IMR-90 (cell line): ENCODE measurements around the gene MOCS1. TPM values are rescaled to one million over a fixed set of nuclear protein-coding genes. Genes with fewer than 3 reads are reported as not detected.

ENCODE experiments used
- ATAC-seq: fragments of 200-7000 bp; cut with Tn5 transposase; 2 replicates; pipeline ENCODE4 v1.9.1; 2020; ENCODE audit warnings: low read depth, mild to moderate bottlenecking, moderate library complexity
- BruUV-seq: library from RNA; stranded (reverse); fragments of 400-500 nt; replicated peaks from 2 replicates; lab custom pipeline; 2021; lab: Mats Ljungman, UMichigan
- CTCF ChIA-PET: fragments of 300-600 bp; formaldehyde crosslinking; extraction: SDS; loops from one replicate; lab custom pipeline; 2021; ENCODE audit warnings: antibody characterized with exemption; lab: Yijun Ruan, JAX
- POLR2A ChIA-PET: fragments of 300-600 bp; sonication (Branson Sonifier 250); formaldehyde crosslinking; loops from one replicate; lab custom pipeline; 2022; ENCODE audit warnings: antibody characterized with exemption; ENCODE audit not compliant: unreplicated experiment; lab: Charles Lee
- DNase-seq: peaks from one replicate; pipeline ENCODE4 v3.0.0; 2013
- H2AFZ ChIP-seq: replicated peaks from 2 replicates; pipeline ENCODE3; 2013; ENCODE audit warnings: low read length, mild to moderate bottlenecking; ENCODE audit not compliant: poor library complexity
- H2AK5ac ChIP-seq: 2 replicates; pipeline ENCODE4 v1.6.1; 2013; ENCODE audit warnings: low read depth, low read length, inconsistent platforms
- H2AK9ac ChIP-seq: replicated peaks from 2 replicates; pipeline ENCODE3; 2013; ENCODE audit warnings: mild to moderate bottlenecking, low read depth, low read length, moderate library complexity; ENCODE audit not compliant: poor library complexity
- H2BK120ac ChIP-seq: 2 replicates; pipeline ENCODE4 v1.6.1; 2013; ENCODE audit warnings: low read depth, low read length, inconsistent platforms
- H2BK15ac ChIP-seq: 3 replicates; pipeline ENCODE4 v1.6.1; 2013; ENCODE audit warnings: low read depth, low read length, inconsistent platforms
- H2BK20ac ChIP-seq: 2 replicates; pipeline ENCODE4 v1.6.1; 2013; ENCODE audit warnings: low read depth, mild to moderate bottlenecking, inconsistent platforms, low read length, moderate library complexity
- H2BK5ac ChIP-seq: 2 replicates; pipeline ENCODE4 v1.6.1; 2013; ENCODE audit warnings: mild to moderate bottlenecking, low read depth, low read length, inconsistent platforms; ENCODE audit not compliant: poor library complexity, severe bottlenecking
- H3K14ac ChIP-seq: replicated peaks from 2 replicates; pipeline ENCODE4 v1.6.1; 2013; ENCODE audit warnings: low read depth, low read length, inconsistent platforms
- H3K18ac ChIP-seq: 2 replicates; pipeline ENCODE4 v1.6.1; 2013; ENCODE audit warnings: low read depth, low read length, control low read depth
- H3K23ac ChIP-seq: 2 replicates; pipeline ENCODE4 v1.6.1; 2013; ENCODE audit warnings: low read depth, low read length, inconsistent platforms
- H3K27ac ChIP-seq: 2 replicates; pipeline ENCODE4 v1.5.1; 2013; ENCODE audit warnings: mild to moderate bottlenecking, control low read depth, low read length; ENCODE audit not compliant: insufficient read depth
- H3K27me3 ChIP-seq: 2 replicates; pipeline ENCODE4 v1.6.1; 2013; ENCODE audit warnings: low read length; ENCODE audit not compliant: control insufficient read depth, insufficient read depth
- H3K36me3 ChIP-seq: 2 replicates; pipeline ENCODE4 v1.6.1; 2013; ENCODE audit warnings: low read length, mixed read lengths; ENCODE audit not compliant: control insufficient read depth, insufficient read depth
- H3K4ac ChIP-seq: 2 replicates; pipeline ENCODE4 v1.6.1; 2013; ENCODE audit warnings: low read depth, low read length, inconsistent platforms
- H3K4me1 ChIP-seq: 2 replicates; pipeline ENCODE4 v1.6.1; 2013; ENCODE audit warnings: low read length, mixed read lengths; ENCODE audit not compliant: control insufficient read depth, insufficient read depth
- H3K4me2 ChIP-seq: 2 replicates; pipeline ENCODE4 v1.6.1; 2013; ENCODE audit warnings: low read depth, mild to moderate bottlenecking, control low read depth, low read length, moderate library complexity
- H3K4me3 ChIP-seq: 2 replicates; pipeline ENCODE4 v1.5.1; 2013; ENCODE audit warnings: low read depth, mild to moderate bottlenecking, control low read depth, low read length, moderate library complexity; ENCODE audit not compliant: insufficient read depth
- H3K56ac ChIP-seq: 2 replicates; pipeline ENCODE4 v1.6.1; 2013; ENCODE audit warnings: low read length, inconsistent platforms; ENCODE audit not compliant: insufficient read depth; ENCODE audit errors: extremely low read depth
- H3K79me1 ChIP-seq, 2 experiments: 2 replicates each; pipeline ENCODE4 v1.6.1; 2013; ENCODE audit warnings: low read length in 2 of 2, inconsistent platforms in 1 of 2, low read depth in 1 of 2
- H3K9ac ChIP-seq: 2 replicates; pipeline ENCODE4 v1.6.1; 2013; ENCODE audit warnings: low read depth, low read length, control low read depth
- H3K9me1 ChIP-seq: 2 replicates; pipeline ENCODE4 v1.6.1; 2013; ENCODE audit warnings: low read length, inconsistent platforms; ENCODE audit not compliant: insufficient read depth
- H3K9me3 ChIP-seq: 2 replicates; pipeline ENCODE4 v1.6.1; 2013; ENCODE audit warnings: low read length; ENCODE audit not compliant: control insufficient read depth, insufficient read depth
- H4K20me1 ChIP-seq: 2 replicates; pipeline ENCODE4 v1.6.1; 2013; ENCODE audit warnings: low read length, inconsistent platforms; ENCODE audit not compliant: insufficient read depth
- H4K5ac ChIP-seq: 2 replicates; pipeline ENCODE4 v1.6.1; 2013; ENCODE audit warnings: mild to moderate bottlenecking, low read depth, low read length, control low read depth
- H4K8ac ChIP-seq, 2 experiments: 2 replicates each; pipeline ENCODE4 v1.6.1; 2013; ENCODE audit warnings: low read depth in 2 of 2, low read length in 2 of 2, control low read depth in 1 of 2, inconsistent platforms in 1 of 2
- H4K91ac ChIP-seq: 2 replicates; pipeline ENCODE4 v1.6.1; 2013; ENCODE audit warnings: low read depth, low read length, inconsistent platforms; ENCODE audit not compliant: insufficient read depth
- CEBPB ChIP-seq: IDR thresholded peaks from 2 replicates; pipeline ENCODE4 v1.6.1; 2012; ENCODE audit warnings: low read depth, low read length, improper control_type of control experiment
- CHD1 ChIP-seq: IDR thresholded peaks from 2 replicates; pipeline ENCODE4 v1.6.1; 2012; ENCODE audit warnings: low read depth, low read length, improper control_type of control experiment
- FOS ChIP-seq: fragments of 150-350 bp; IDR thresholded peaks from 2 replicates; pipeline ENCODE4 v1.6.1; 2016; ENCODE audit warnings: low read depth, low read length
- MAFK ChIP-seq: IDR thresholded peaks from 2 replicates; pipeline ENCODE4 v1.6.1; 2012; ENCODE audit warnings: low read depth, low read length, improper control_type of control experiment
- MAZ ChIP-seq: IDR thresholded peaks from 2 replicates; pipeline ENCODE4 v1.6.1; 2012; ENCODE audit warnings: low read depth, mild to moderate bottlenecking, low read length, improper control_type of control experiment, moderate library complexity, borderline replicate concordance
- NFE2L2 ChIP-seq: fragments of 150-350 bp; IDR thresholded peaks from 2 replicates; pipeline ENCODE4 v1.6.1; 2016; ENCODE audit warnings: low read depth, mild to moderate bottlenecking, low read length
- POLR2A ChIP-seq: IDR thresholded peaks from 2 replicates; pipeline ENCODE4 v1.6.1; 2012; ENCODE audit warnings: mild to moderate bottlenecking, low read depth, low read length
- RAD21 ChIP-seq: IDR thresholded peaks from 2 replicates; pipeline ENCODE4 v1.6.1; 2012; ENCODE audit warnings: low read length, improper control_type of control experiment
- RCOR1 ChIP-seq: IDR thresholded peaks from 2 replicates; pipeline ENCODE4 v1.6.1; 2012; ENCODE audit warnings: mild to moderate bottlenecking, low read length, improper control_type of control experiment; ENCODE audit not compliant: insufficient replicate concordance
- WGBS, 2 experiments: methylation state at CpG; one replicate each; pipeline versions ENCODE4 v1.1.5 to v1.1.7; 2013; ENCODE audit warnings: missing lambda C conversion rate in 2 of 2; ENCODE audit not compliant: insufficient read length in 1 of 2; ENCODE audit errors: extremely low coverage in 2 of 2; 5-methylcytosine and 5-hydroxymethylcytosine counted together
- dilution Hi-C: fragments of 300-500 bp; cut with HindIII; formaldehyde crosslinking; loops from one replicate; pipeline ENCODE4 v1.14.3; 2018; ENCODE audit warnings: low sequenced_read_pairs; ENCODE audit not compliant: unreplicated experiment
- in situ Hi-C: fragments of 300-500 bp; cut with MboI; formaldehyde crosslinking; loops from 3 replicates; pipeline ENCODE4 v1.14.3; 2019; ENCODE audit warnings: low sequenced_read_pairs, inconsistent platforms, mixed read lengths
- intact Hi-C: fragments of 100-400 bp; cut with micrococcal nuclease; formaldehyde crosslinking; loops from 2 replicates; pipeline ENCODE4 v1.10.0; 2022
- polyA plus RNA-seq, 3 experiments: library from polyadenylated mRNA; depleted of rRNA; stranded (reverse); fragments of >200 nt; gene quantifications; 2 replicates each; pipeline ENCODE4 v1.2.3, GENCODE V29; 2012; ENCODE audit warnings: low replicate concordance in 1 of 3
- total RNA-seq: library from RNA; depleted of rRNA; stranded (reverse); fragments of >200 nt; gene quantifications from 2 replicates; pipeline ENCODE4 v1.2.3, GENCODE V29; 2012
- TF ChIP-seq, protein P1 (sequence below): fragments of 150-350 bp; IDR thresholded peaks from 2 replicates; pipeline ENCODE4 v1.6.1; 2017; ENCODE audit warnings: mild to moderate bottlenecking, antibody characterized with exemption, low read length, low read depth
- TF ChIP-seq, protein P2 (sequence below): conservative IDR thresholded peaks from 2 replicates; pipeline ENCODE4 v1.5.1; 2012; ENCODE audit warnings: mild to moderate bottlenecking, low read depth, low read length, improper control_type of control experiment

Gene MOCS1
- total and polyA plus RNA-seq, 2 of the 4 experiments (the other 2 are of a cell fraction): 5.5 to 9.5 TPM

DNA sequence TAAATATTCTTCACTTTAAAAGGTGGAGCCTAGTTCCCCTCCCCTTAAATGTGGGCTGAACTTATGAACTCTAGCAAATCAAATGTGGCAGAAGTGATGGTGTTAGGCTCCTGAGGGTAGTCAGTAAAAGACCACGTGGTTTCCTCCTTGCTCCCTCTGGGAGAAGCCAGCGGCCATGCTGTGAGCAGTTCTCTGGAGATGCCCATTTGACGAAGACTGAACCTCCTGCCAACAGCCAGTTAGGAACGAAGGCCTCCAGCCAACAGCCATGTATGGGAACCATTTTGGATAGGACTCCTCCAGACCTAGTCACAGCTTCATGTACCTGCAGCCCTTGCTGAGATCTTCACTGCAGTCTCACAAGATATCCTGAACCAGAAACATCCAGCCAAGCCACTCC, 7.6 kb upstream of the MOCS1 start:
- CTCF ChIA-PET: no interaction called here
- dilution Hi-C loops (no loop called here), intact Hi-C loops (no loop called here), in situ Hi-C loops (no loop called here)
- H3K27ac ChIP-seq: no peak overlapping the region
- no peak for ATAC-seq
- POLR2A ChIA-PET: no interaction called here
- no peak overlapping the region for H3K14ac ChIP-seq
- H2BK120ac ChIP-seq: no peak overlapping the region
- no peak overlapping the region for H4K91ac ChIP-seq
- 100% methylated on average over 1 of the region's 4 CpGs; no CpG with 5 or more reads in 1 of the 2 experiments for WGBS, 2 experiments
- no peaks in the 10 kb centered on the region for H3K9me1 ChIP-seq
- H3K18ac ChIP-seq: no peak overlapping the region
- no peak overlapping the region for H3K56ac ChIP-seq
- no peak overlapping the region for H3K23ac ChIP-seq
- no peak overlapping the region for H4K8ac ChIP-seq
- no TSS peak for BruUV-seq
- H3K4me1 ChIP-seq: peaks cover 4% of the 10 kb centered on the region; the same call in 1 of the 2 replicates
- H3K9me3 ChIP-seq: no peaks in the 10 kb centered on the region
- H3K36me3 ChIP-seq: no peaks in the 10 kb centered on the region
- H2BK20ac ChIP-seq: no peak overlapping the region
- H3K9ac ChIP-seq: no peak overlapping the region
- no peak overlapping the region for H2BK15ac ChIP-seq
- no peaks in the 10 kb centered on the region for H3K79me1 ChIP-seq
- H2AK5ac ChIP-seq: no peak overlapping the region
- H2BK5ac ChIP-seq: no peak overlapping the region
- H3K4me2 ChIP-seq: no peak overlapping the region
- no peak overlapping the region for H3K4ac ChIP-seq
- no peak for DNase-seq
- H4K5ac ChIP-seq: no peak overlapping the region
- TF ChIP-seq RCOR1 (no peak), POLR2A (no peak), CHD1 (no peak), NFE2L2 (no peak), CEBPB (no peak), RAD21 (no peak), MAZ (no peak), MAFK (no peak), FOS (no peak)
- TF ChIP-seq, protein P1, sequence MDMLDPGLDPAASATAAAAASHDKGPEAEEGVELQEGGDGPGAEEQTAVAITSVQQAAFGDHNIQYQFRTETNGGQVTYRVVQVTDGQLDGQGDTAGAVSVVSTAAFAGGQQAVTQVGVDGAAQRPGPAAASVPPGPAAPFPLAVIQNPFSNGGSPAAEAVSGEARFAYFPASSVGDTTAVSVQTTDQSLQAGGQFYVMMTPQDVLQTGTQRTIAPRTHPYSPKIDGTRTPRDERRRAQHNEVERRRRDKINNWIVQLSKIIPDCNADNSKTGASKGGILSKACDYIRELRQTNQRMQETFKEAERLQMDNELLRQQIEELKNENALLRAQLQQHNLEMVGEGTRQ: no peak
- TF ChIP-seq, protein P2, sequence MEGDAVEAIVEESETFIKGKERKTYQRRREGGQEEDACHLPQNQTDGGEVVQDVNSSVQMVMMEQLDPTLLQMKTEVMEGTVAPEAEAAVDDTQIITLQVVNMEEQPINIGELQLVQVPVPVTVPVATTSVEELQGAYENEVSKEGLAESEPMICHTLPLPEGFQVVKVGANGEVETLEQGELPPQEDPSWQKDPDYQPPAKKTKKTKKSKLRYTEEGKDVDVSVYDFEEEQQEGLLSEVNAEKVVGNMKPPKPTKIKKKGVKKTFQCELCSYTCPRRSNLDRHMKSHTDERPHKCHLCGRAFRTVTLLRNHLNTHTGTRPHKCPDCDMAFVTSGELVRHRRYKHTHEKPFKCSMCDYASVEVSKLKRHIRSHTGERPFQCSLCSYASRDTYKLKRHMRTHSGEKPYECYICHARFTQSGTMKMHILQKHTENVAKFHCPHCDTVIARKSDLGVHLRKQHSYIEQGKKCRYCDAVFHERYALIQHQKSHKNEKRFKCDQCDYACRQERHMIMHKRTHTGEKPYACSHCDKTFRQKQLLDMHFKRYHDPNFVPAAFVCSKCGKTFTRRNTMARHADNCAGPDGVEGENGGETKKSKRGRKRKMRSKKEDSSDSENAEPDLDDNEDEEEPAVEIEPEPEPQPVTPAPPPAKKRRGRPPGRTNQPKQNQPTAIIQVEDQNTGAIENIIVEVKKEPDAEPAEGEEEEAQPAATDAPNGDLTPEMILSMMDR: no peak
- H3K4me3 ChIP-seq: no peak overlapping the region
- peaks cover 12% of the 10 kb centered on the region for H3K27me3 ChIP-seq
- H4K20me1 ChIP-seq: no peaks in the 10 kb centered on the region; the same call in 1 of the 2 replicates
- H2AFZ ChIP-seq: no peak overlapping the region
- H2AK9ac ChIP-seq: no peak overlapping the region
